NCI-H2171 (cell line): ENCODE results near the gene UNC45A.
"Not testable (repeated sequence)": the region's sequence is repeated elsewhere in the genome, so short reads cannot be mapped to it uniquely, and the experiment has no call there.

ENCODE experiments used
- DNase-seq: peaks from one replicate; lab custom pipeline; 2025; lab: John Stamatoyannopoulos, UW

Gene UNC45A, protein sequence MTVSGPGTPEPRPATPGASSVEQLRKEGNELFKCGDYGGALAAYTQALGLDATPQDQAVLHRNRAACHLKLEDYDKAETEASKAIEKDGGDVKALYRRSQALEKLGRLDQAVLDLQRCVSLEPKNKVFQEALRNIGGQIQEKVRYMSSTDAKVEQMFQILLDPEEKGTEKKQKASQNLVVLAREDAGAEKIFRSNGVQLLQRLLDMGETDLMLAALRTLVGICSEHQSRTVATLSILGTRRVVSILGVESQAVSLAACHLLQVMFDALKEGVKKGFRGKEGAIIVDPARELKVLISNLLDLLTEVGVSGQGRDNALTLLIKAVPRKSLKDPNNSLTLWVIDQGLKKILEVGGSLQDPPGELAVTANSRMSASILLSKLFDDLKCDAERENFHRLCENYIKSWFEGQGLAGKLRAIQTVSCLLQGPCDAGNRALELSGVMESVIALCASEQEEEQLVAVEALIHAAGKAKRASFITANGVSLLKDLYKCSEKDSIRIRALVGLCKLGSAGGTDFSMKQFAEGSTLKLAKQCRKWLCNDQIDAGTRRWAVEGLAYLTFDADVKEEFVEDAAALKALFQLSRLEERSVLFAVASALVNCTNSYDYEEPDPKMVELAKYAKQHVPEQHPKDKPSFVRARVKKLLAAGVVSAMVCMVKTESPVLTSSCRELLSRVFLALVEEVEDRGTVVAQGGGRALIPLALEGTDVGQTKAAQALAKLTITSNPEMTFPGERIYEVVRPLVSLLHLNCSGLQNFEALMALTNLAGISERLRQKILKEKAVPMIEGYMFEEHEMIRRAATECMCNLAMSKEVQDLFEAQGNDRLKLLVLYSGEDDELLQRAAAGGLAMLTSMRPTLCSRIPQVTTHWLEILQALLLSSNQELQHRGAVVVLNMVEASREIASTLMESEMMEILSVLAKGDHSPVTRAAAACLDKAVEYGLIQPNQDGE

DNA sequence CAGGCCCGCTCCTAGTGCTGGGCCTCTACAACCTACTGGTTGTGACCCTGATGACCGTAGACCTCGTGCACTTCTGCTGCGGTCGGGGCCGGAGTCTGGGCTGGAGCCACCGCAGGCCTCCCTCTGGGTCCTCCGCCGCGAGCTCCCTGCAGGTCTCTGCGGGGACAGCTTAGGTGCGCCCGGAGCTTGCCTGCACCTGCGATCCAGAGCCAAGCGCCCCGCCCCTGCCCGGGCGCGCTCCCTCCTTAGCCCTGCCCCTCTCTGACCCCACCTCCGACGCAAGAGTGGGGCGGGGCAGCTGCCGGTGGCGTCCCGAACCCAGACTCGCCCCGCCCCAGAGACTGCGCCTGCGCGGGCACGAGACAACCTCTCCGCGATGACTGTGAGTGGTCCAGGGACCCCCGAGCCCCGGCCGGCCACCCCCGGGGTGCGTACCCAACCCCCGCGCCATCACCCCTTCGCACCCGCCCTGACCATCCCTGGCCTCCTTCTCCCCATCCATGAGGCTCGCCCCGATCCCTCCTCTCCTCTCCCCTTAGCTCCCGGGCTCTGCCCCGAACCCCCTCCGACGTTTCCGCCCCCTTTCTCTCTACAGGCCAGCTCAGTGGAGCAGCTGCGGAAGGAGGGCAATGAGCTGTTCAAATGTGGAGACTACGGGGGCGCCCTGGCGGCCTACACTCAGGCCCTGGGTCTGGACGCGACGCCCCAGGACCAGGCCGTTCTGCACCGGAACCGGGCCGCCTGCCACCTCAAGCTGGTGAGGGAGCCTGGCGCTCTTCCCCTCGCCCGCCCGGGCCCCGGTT is at the start of gene UNC45A:
Gene UNC45A (plus strand): TSS at position 337 of the 803 bp plus-strand sequence. CDS start 40 bp downstream, at position 377.
- peak; percentile 95 for DNase-seq

DNA sequence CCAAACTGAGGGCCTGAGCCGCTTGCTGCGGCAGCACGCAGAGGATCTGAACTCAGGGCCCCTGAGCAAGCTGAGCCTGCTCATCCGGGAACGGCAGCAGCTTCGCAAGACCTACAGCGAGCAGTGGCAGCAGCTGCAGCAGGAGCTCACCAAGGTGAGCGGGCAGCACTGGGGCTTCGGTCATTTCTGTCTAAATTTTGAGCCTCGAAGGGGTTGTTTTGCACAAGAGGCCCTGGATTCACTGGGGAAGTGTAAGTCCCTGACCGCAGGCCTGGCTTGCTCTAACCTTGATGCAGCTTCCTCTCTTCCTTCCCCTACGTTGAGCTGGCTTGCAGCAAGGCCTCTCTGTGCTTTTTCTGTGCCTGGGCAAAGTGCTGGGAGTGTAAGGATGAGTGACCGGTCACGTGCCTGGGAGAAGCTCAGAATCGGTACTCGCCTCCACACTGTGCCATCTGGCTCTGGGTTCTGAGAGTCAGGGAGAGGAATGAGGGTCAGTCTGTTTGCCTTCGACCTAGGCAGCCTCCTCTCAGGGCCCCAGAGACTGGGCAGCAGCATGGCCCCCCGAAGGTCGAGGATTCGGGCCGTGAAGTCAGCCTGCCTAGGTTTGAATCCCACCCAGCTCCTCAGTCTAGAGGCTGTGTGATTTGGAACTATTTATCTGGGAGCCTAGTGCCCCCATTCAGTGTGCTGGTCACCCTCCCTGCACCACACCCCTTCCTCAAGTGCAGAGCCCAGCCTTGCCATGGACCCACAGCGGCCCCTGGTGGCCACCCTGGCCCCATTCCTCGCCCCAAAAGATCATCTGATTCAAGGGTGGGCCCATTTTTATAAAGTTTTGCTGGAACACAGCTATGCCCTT is 49.4 kb upstream of the UNC45A start:
- DNase-seq = peak; percentile 40

DNA sequence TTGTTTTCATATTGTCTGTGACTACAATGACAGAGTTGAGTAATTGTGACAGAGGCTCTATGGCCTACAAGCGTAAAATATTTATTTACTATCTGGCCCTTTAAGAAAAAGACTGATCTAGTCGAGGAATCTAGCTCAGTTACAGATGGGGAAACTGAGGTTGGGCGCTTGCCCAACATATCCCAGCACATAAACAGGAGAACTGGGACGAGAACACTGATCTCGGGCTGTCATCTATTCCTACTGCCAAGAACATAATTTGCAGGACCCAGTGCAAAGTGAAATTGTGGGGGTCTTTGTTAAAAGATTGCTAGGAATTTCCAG is 48.8 kb upstream of the UNC45A start:
- no peak for DNase-seq

DNA sequence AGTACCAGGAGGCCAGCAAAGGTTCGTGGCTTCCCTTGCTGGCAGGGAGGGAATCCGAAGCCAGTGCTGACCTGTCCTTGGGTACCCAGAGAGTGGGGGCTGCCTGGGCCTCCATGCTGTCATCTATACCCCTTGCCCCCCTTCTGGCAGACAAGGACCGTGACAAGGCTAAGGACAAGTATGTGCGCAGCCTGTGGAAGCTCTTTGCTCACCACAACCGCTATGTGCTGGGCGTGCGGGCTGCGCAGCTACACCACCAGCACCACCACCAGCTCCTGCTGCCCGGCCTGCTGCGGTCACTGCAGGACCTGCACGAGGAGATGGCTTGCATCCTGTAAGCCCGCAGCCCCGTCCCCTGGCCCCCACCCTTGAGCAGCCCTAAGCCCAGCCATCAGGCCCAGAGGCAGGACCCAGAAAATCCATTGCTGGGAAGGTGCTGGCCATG is 48.0 kb upstream of the UNC45A start:
- no peak for DNase-seq

DNA sequence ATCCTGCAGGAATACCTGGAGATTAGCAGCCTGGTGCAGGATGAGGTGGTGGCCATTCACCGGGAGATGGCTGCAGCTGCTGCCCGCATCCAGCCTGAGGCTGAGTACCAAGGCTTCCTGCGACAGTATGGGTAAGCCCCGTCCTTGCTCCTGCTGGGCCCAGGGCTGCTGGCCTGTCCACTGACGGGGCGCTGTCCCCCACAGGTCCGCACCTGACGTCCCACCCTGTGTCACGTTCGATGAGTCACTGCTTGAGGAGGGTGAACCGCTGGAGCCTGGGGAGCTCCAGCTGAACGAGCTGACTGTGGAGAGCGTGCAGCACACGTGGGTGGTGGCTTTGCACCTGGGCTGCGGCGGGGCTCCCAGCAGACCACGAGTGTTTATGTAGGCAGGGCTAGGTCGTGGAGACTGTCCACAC is 45.8 kb upstream of the UNC45A start:
- no peak for DNase-seq

DNA sequence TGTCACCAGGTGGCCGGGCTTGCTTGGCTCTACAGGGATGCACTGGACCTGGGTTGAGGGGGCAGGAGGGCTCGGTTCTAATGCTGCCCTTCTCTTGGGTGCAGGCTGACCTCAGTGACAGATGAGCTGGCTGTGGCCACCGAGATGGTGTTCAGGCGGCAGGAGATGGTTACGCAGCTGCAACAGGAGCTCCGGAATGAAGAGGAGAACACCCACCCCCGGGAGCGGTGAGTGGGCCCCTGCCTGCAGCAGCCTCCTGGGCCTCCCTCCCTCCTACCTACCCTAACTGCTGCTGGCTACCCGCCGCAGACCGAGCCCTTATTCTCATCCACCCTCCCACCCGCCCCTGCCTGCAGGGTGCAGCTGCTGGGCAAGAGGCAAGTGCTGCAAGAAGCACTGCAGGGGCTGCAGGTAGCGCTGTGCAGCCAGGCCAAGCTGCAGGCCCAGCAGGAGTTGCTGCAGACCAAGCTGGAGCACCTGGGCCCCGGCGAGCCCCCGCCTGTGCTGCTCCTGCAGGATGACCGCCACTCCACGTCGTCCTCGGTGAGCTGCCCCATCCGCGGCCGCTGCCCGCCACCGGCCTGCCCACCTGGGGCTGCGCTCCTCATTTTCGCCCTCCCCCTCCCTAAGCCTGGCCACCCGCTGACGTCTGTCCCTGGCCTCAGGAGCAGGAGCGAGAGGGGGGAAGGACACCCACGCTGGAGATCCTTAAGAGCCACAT is 45.2 kb upstream of the UNC45A start:
- DNase-seq = no peak

DNA sequence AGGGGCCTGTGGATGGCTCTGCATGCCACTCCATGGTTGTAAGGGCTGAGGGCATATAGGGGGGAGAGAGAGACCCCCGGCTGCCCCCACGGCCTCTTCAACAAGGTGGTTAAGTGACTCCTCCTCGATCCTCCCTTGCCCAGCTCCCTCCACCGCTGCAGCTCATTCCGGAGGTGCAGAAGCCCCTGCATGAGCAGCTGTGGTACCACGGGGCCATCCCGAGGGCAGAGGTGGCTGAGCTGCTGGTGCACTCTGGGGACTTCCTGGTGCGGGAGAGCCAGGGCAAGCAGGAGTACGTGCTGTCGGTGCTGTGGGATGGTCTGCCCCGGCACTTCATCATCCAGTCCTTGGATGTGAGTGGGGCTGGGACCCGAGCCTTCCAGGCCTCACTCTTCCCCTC is 44.2 kb upstream of the UNC45A start:
- no peak for DNase-seq

DNA sequence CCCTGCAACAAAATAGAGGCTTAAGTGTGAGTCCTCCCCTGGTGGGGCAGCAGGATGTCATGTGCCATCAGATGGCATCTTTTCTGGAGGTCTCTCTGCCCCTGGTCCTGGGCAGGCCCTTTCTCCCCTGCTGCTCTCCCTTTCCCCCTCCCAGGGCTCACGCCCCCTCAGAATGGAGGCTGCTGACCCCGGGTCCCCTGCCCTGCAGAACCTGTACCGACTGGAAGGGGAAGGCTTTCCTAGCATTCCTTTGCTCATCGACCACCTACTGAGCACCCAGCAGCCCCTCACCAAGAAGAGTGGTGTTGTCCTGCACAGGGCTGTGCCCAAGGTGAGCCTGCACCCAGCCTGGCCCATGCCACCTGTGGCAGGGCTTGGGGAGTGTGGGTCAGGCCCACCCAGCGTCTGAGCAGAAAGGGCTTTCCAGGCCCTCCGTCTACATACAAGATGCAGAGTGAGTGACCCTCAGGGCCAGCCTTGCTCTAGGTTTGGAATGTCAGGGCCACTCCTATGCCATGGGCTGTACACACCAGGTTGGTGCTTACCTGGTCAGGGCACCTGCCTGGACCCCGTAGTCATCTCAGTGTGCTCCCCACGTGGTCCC is 43.6 kb upstream of the UNC45A start:
- no peak for DNase-seq

DNA sequence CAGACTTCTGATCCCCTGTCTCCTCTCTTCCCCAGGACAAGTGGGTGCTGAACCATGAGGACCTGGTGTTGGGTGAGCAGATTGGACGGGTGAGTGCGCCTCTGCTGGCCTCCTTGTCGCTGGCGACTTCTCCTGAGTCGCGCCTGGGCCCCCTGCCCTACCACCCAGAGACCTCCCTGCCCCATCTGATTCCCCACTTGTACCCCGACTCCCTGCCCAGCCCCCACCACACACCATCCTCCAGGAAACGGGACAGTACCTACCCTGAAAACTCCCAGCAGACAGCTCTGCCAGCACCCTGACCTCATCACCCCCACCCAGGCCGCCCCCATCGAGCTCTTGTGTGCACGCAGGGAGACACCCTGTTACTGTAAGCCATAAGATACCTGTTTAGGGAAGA is 43.1 kb upstream of the UNC45A start:
- no peak for DNase-seq

DNA sequence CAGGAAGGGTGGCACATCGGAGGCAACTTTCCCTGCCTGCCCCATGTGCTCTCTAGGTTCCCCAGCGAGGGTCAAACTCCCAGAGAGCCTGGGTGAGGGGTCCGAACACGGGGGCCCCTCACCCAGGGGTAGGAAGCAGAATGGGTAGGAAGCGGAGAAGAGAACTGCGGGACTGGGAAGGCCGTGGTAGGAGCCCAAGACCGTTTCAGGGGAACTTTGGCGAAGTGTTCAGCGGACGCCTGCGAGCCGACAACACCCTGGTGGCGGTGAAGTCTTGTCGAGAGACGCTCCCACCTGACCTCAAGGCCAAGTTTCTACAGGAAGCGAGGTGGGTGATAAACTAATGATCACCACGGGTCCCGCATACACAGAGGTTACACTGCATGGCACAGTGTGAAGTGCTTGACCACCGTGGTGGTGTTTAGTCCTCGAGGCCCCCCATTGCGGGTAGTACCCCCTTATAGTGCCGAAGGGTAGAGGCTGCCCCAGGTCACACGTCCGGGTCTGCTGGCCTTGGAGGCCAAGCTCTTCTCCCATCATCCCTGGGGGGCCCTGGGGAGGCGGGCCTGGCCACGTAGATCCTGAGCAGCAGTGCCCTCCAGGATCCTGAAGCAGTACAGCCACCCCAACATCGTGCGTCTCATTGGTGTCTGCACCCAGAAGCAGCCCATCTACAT is 42.4 kb upstream of the UNC45A start:
- DNase-seq = no peak

DNA sequence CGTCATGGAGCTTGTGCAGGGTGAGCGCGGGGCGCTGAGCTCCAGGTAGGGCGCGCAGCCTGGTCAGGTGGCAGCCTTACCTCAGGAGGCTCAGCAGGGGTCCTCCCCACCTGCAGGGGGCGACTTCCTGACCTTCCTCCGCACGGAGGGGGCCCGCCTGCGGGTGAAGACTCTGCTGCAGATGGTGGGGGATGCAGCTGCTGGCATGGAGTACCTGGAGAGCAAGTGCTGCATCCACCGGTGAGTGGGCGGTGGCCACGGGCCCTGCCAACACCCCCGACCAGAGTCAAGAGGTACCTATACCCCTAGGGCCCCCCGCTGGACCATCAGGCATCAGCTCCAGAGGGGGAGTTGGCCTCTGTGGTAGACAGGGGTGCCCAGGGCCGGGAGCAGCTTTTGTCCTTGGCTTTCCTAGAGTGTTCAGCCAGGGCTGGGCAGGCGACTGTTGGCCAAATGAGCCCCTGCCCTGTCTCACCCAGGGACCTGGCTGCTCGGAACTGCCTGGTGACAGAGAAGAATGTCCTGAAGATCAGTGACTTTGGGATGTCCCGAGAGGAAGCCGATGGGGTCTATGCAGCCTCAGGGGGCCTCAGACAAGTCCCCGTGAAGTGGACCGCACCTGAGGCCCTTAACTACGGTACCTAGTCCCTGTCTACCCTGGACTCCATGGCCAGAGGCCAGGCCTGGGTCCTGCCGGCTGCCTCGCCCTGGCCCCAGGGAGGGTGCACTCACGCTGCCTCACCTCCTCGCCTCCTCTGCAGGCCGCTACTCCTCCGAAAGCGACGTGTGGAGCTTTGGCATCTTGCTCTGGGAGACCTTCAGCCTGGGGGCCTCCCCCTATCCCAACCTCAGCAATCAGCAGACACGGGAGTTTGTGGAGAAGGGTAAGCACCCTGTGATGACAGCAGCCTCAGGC is 41.7 kb upstream of the UNC45A start:
- DNase-seq = no peak

DNA sequence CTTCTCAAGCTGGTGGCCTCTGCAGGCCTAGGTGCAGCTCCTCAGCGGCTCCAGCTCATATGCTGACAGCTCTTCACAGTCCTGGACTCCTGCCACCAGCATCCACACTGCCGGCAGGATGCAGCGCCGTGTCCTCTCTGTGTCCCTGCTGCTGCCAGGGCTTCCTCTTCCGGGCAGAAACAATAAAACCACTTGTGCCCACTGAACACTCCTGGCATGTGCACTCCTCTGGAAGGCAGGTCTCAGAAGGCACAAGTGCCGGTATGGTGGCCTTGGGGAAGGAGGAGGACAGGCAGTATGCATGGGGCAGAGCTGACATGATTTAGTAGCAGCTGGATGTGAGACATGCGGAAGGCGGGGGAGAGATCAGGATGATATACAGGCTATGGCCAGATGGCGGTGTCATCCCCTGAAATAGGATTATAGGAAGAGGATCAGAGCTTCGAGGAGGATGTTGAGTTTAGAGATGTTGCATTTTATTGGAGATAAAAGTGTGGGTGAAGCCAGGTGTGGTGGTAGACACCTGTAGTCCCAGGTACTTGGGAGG is 39.4 kb upstream of the UNC45A start:
- peak; percentile 43 for DNase-seq

DNA sequence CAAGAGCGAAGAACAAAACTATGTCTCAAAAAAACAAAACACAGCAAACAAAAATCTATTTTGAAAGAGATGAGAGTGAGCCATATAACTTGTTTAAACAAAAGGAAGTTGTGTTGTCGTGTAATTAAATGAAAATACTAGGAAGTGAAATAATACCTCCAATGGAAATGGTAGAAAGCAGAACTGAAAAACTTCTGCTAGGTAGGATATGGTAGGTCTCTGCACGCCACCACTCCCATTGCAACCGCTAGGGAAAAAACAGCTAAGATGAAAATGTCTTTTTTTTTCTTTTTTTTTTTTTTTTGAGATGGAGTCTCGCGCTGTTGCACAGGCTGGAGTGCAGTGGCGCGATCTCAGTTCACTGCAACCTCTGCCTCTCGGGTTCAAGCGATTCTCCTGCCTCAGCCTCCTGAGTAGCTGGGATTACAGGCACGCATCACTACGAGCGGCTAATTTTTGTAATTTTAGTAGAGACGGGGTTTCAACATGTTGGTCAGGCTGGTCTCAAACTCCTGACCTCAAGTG is 37.9 kb upstream of the UNC45A start:
- DNase-seq = not testable (repeated sequence)

DNA sequence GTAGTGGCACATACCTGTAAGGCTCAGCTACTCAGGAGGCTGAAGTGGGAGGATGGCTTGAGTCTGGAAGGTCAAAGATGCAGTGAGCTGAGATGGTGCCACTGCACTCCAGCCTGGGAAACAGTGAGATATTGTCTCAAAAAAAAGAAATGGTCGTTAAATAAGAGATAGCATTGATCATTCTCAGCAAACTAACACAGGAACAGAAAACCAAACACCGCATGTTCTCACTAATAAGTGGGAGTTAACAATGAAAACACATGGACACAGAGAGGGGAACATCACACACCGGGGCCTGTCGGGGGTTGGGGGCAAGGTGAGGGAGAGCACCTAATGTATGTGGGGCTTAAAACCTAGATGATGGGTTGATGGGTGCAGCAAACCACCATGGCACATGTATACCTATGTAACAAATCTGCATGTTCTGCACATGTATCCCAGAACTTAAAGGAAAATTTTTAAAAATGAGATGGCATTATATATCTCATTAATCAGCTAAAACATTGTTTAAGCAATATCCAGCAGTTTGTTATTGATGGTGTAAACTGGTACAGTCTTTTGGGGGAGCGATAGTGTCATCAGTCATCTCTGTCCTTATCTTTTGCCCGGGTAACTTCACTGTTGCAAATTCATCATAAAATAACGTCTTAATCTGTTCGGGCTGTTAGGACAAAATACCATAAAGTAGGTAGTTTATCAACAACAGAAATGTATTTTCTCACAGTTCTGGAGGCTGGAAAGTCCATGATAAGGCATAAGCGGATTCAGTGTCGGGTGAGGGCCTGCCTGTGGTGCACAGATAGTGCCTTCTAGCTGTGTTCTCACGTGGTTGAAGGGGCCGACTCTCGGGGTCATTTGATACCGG is 33.7 kb upstream of the UNC45A start:
- no peak for DNase-seq

DNA sequence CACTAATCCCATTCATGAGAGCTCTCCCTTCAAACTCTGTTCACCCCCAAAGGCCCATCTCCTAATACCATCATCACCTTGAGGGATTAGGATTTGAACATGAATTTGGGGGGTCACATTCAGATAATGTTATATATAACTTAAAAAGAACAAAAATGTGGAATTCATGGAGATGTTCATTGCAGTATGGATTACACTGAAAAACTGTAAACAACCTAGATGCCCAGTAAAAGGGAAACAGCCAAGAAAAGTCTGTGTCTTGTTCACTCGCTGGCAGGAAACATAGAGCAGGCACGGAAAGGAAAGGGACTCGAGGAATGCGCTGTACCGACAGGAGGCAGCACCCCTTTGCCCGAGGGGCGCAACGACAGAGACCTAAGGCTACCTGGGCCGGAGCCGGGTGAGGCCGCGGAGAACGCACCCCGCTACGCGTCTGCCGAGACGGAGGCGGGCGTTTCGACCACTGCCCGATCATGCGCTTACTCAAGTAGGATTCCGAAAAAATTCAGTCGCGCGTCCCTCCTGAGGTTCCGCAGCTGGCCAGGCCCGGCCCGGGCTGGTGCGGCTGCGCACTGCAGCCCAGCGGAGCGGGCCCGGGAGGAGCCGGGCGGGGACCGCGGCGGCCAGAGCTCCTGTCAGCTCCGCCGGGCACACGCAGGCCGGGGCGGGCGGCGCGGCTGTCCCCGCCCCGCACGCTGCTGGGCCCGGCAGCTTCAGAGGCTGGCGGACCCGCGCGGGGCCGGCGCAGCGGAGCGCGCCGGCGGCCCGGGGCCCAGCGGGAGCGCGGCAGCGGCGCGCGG is 32.8 kb upstream of the UNC45A start:
- DNase-seq = peak; percentile 82
